GM12878 (cell line): ENCODE measurements around the gene ZNF182. TPM values are rescaled to one million over a fixed set of nuclear protein-coding genes. Genes with fewer than 3 reads are reported as not detected.

Source experiments
- ATAC-seq: fragments of 200-7000 bp; cut with Tn5 transposase; 3 replicates; pipeline ENCODE4 v1.9.1; 2020; ENCODE audit warnings: mild to moderate bottlenecking, moderate library complexity
- BruUV-seq: library from RNA; stranded (reverse); fragments of 400-500 nt; replicated peaks from 2 replicates; lab custom pipeline; 2021; lab: Mats Ljungman, UMichigan
- CTCF ChIA-PET: fragments of 300-600 bp; sonication (Branson Sonifier 250); formaldehyde crosslinking; extraction: SDS; loops from one replicate; lab custom pipeline; 2021; ENCODE audit warnings: inconsistent platforms; lab: Yijun Ruan, JAX
- POLR2A ChIA-PET: fragments of 350-600 bp; formaldehyde crosslinking; extraction: SDS; loops from one replicate; lab custom pipeline; 2021; ENCODE audit warnings: inconsistent platforms; lab: Charles Lee
- RAD21 ChIA-PET: fragments of 300-600 bp; sonication (Branson Sonifier 250); formaldehyde crosslinking; loops from one replicate; lab custom pipeline; 2023; ENCODE audit warnings: antibody characterized with exemption; ENCODE audit not compliant: unreplicated experiment; lab: Charles Lee
- SMC1A ChIA-PET: fragments of 300-600 bp; sonication (Branson Sonifier 250); formaldehyde crosslinking; loops from one replicate; lab custom pipeline; 2023; ENCODE audit not compliant: unreplicated experiment, uncharacterized antibody; lab: Charles Lee
- DNase-seq: peaks from one replicate; pipeline ENCODE4 v3.0.0-alpha.2; 2011; ENCODE audit warnings: low read depth, low spot score
- FAIRE-seq: peaks from 3 replicates; lab custom pipeline; 2011; peaks lifted over from hg19 to GRCh38; lab: Jason Lieb, UNC
- H2AFZ ChIP-seq: 2 replicates; pipeline ENCODE4 v1.6.0; 2011; ENCODE audit warnings: low read depth, low read length, control low read depth; ENCODE audit not compliant: control insufficient read depth
- H3K27ac ChIP-seq: 2 replicates; pipeline ENCODE4 v1.5.1; 2011; ENCODE audit warnings: control low read depth; ENCODE audit not compliant: control insufficient read depth, insufficient read depth
- H3K27me3 ChIP-seq, 2 experiments: replicated peaks in 1 of 2; 2 replicates each; pipeline versions ENCODE4 v1.6.0 to v1.6.1; 2011; ENCODE audit warnings: low read length in 1 of 2; ENCODE audit not compliant: control insufficient read depth in 2 of 2, insufficient read depth in 2 of 2
- H3K36me3 ChIP-seq, 2 experiments: 2 replicates each; pipeline ENCODE4 v1.5.1; 2011; ENCODE audit warnings: low read length in 1 of 2; ENCODE audit not compliant: control insufficient read depth in 2 of 2, insufficient read depth in 2 of 2
- H3K4me1 ChIP-seq: 2 replicates; pipeline ENCODE4 v1.6.1; 2011; ENCODE audit warnings: mild to moderate bottlenecking, low read length, moderate library complexity, mixed read lengths; ENCODE audit not compliant: control insufficient read depth, insufficient read depth
- H3K4me2 ChIP-seq: 2 replicates; pipeline ENCODE4 v1.6.0; 2011; ENCODE audit warnings: control low read depth; ENCODE audit not compliant: control insufficient read depth, insufficient read depth
- H3K4me3 ChIP-seq: fragments of 200-600 bp; sonication (generic); 2 replicates; pipeline ENCODE4 v1.5.1; 2016
- H3K79me2 ChIP-seq: 2 replicates; pipeline ENCODE4 v1.6.0; 2011; ENCODE audit warnings: low read length; ENCODE audit not compliant: control insufficient read depth, insufficient read depth
- H3K9ac ChIP-seq: 2 replicates; pipeline ENCODE4 v1.8.0; 2011; ENCODE audit warnings: low read length, control low read depth, mixed read lengths; ENCODE audit not compliant: control insufficient read depth, insufficient read depth
- H3K9me3 ChIP-seq: replicated peaks from 3 replicates; pipeline ENCODE4 v1.5.1; 2011; ENCODE audit warnings: mild to moderate bottlenecking, low read length; ENCODE audit not compliant: control insufficient read depth, insufficient read depth
- H4K20me1 ChIP-seq: 2 replicates; pipeline ENCODE4 v1.6.0; 2011; ENCODE audit not compliant: control insufficient read depth, insufficient read depth
- BHLHE40 ChIP-seq, 2 experiments: fragments of 450-650 bp in 1 of 2; IDR thresholded peaks; 2 replicates each; pipeline ENCODE4 v1.6.1; 2011 to 2017; ENCODE audit warnings: low read depth in 2 of 2, borderline replicate concordance in 1 of 2, improper control_type of control experiment in 1 of 2, low read length in 1 of 2, mild to moderate bottlenecking in 1 of 2
- CBFB ChIP-seq: IDR thresholded peaks from 2 replicates; pipeline ENCODE4 v1.6.1; 2016; ENCODE audit warnings: antibody characterized with exemption, low read depth
- CHD4 ChIP-seq: fragments of 200-600 bp; sonication (generic); IDR thresholded peaks from 2 replicates; pipeline ENCODE4 v1.6.1; 2016; ENCODE audit warnings: mild to moderate bottlenecking
- FOS ChIP-seq: IDR thresholded peaks from 3 replicates; pipeline ENCODE4 v1.6.1; 2011; ENCODE audit warnings: borderline replicate concordance; ENCODE audit not compliant: insufficient read length; ENCODE audit errors: extremely low read depth
- KDM1A ChIP-seq: fragments of 200-600 bp; sonication (generic); IDR thresholded peaks from 2 replicates; pipeline ENCODE4 v1.6.1; 2016; ENCODE audit warnings: borderline replicate concordance
- MLLT1 ChIP-seq: fragments of 450-650 bp; IDR thresholded peaks from 2 replicates; pipeline ENCODE4 v1.6.1; 2016; ENCODE audit warnings: mild to moderate bottlenecking
- NR2C2 ChIP-seq: IDR thresholded peaks from 2 replicates; pipeline ENCODE4 v1.6.1; 2011; ENCODE audit warnings: borderline replicate concordance, low read depth; ENCODE audit not compliant: control insufficient read depth, insufficient read length
- SMAD1 ChIP-seq: fragments of 450-650 bp; IDR thresholded peaks from 2 replicates; pipeline ENCODE4 v1.6.1; 2018; ENCODE audit warnings: mild to moderate bottlenecking, low read depth; ENCODE audit not compliant: partially characterized antibody
- SMARCA5 ChIP-seq: fragments of 450-650 bp; IDR thresholded peaks from 2 replicates; pipeline ENCODE4 v1.6.1; 2017; ENCODE audit warnings: mild to moderate bottlenecking
- SRF ChIP-seq, 2 experiments: IDR thresholded peaks; 2 replicates each; pipeline ENCODE4 v1.6.1; 2011; ENCODE audit warnings: low read depth in 2 of 2, low read length in 2 of 2, mild to moderate bottlenecking in 1 of 2, moderate library complexity in 1 of 2
- STAT1 ChIP-seq: fragments of 450-650 bp; conservative IDR thresholded peaks from 2 replicates; pipeline ENCODE4 v1.6.1; 2014; ENCODE audit warnings: antibody characterized with exemption, mild to moderate bottlenecking
- YY1 ChIP-seq: IDR thresholded peaks from 2 replicates; pipeline ENCODE4 v1.6.1; 2011; ENCODE audit warnings: low read depth, mild to moderate bottlenecking, low read length
- ZBTB33 ChIP-seq: fragments of 450-650 bp; IDR thresholded peaks from 2 replicates; pipeline ENCODE4 v1.6.1; 2017; ENCODE audit warnings: mild to moderate bottlenecking
- ZNF384 ChIP-seq: IDR thresholded peaks from 2 replicates; pipeline ENCODE4 v1.6.1; 2012; ENCODE audit warnings: low read depth, mild to moderate bottlenecking, low read length, improper control_type of control experiment, borderline replicate concordance
- ZSCAN29 ChIP-seq: fragments of 450-650 bp; IDR thresholded peaks from 2 replicates; pipeline ENCODE4 v1.6.1; 2017; ENCODE audit warnings: mild to moderate bottlenecking, moderate library complexity
- ZZZ3 ChIP-seq: IDR thresholded peaks from 2 replicates; pipeline ENCODE4 v1.6.1; 2011; ENCODE audit warnings: low read depth; ENCODE audit not compliant: control insufficient read depth, insufficient read length
- WGBS: methylation state at CpG from one replicate; pipeline ENCODE4 v1.1.6; 2016; ENCODE audit warnings: low lambda C conversion rate; ENCODE audit not compliant: insufficient replicate concordance, insufficient coverage; ENCODE audit errors: missing lambda C conversion rate; 5-methylcytosine and 5-hydroxymethylcytosine counted together
- in situ Hi-C: fragments of 300-500 bp; cut with MboI; formaldehyde crosslinking; loops from 9 replicates; pipeline ENCODE4 v1.14.3; 2018; ENCODE audit warnings: mixed read lengths
- intact Hi-C: fragments of 100-400 bp; cut with micrococcal nuclease; formaldehyde crosslinking; loops from one replicate; pipeline ENCODE4 v1.14.2; 2022; ENCODE audit not compliant: unreplicated experiment
- polyA plus RNA-seq, 11 experiments: library from polyadenylated mRNA; depleted of rRNA in 4 of 11; unstranded in 6 of 11; stranded (reverse) in 5 of 11; fragments of >200 nt; fragmentation: Nextera tagmentation in 4 of 11; fragmentation: Illumina TruSeq in 1 of 11; extraction: Ambion mirVana in 4 of 11; extraction: Trizol in 1 of 11; gene quantifications; 1 replicate in 1 of 11; 2 replicates in 10 of 11; pipeline versions ENCODE4 v1.2.1 to v1.2.3, GENCODE V29; 2011 to 2016; ENCODE audit warnings: inconsistent platforms in 2 of 11, missing spikeins in 2 of 11, low read depth in 1 of 11
- total RNA-seq, 4 experiments: library from RNA; depleted of rRNA in 3 of 4; stranded (reverse); fragments of >200 nt in 3 of 4; fragmentation: Illumina TruSeq in 1 of 4; extraction: Trizol in 1 of 4; gene quantifications; 2 replicates each; pipeline versions ENCODE4 v1.2.1 to v1.2.3, GENCODE V29; 2013 to 2021
- TF ChIP-seq, protein P1 (sequence below): IDR thresholded peaks from 2 replicates; pipeline ENCODE4 v1.6.1; 2012; ENCODE audit warnings: low read depth, low read length, improper control_type of control experiment
- TF ChIP-seq, protein P2 (sequence below): fragments of 450-650 bp; formaldehyde crosslinking; IDR thresholded peaks from 2 replicates; pipeline ENCODE4 v1.5.0; 2022; ENCODE audit warnings: mild to moderate bottlenecking, missing genetic modification characterization

ZNF182 gene
- total and polyA plus RNA-seq, 10 of the 15 experiments (the other 5 are each of a cell fraction or from before 2014, with no cell fraction given): 0.85 to 7.0 (median 5.3) TPM

GRCh38 chrX:47992669-47993068 lies 11.1 kb downstream of the ZNF182 start:
- H3K9me3 ChIP-seq: peaks cover 21% of the 10 kb centered on the region
- in situ Hi-C loops: no loop called here
- no peak overlapping the region for H2AFZ ChIP-seq
- H3K27me3 ChIP-seq: no peaks in the 10 kb centered on the region
- H3K4me3 ChIP-seq: no peak overlapping the region
- H4K20me1 ChIP-seq: no peaks in the 10 kb centered on the region
- no peak for DNase-seq
- H3K9ac ChIP-seq: no peak overlapping the region
- intact Hi-C loops: no loop called here
- H3K4me1 ChIP-seq: no peaks in the 10 kb centered on the region
- SMC1A ChIA-PET: no interaction called here
- no TSS peak for BruUV-seq
- ATAC-seq: no peak
- WGBS: 71% methylated on average over 2 of the region's 2 CpGs
- no peak overlapping the region for H3K4me2 ChIP-seq
- no peak for TF ChIP-seq MLLT1
- no peak for TF ChIP-seq NR2C2
- TF ChIP-seq ZZZ3: no peak
- no peak for TF ChIP-seq ZSCAN29
- TF ChIP-seq CHD4: no peak
- TF ChIP-seq ZBTB33: no peak
- no peak for TF ChIP-seq SMARCA5
- TF ChIP-seq, protein P1, sequence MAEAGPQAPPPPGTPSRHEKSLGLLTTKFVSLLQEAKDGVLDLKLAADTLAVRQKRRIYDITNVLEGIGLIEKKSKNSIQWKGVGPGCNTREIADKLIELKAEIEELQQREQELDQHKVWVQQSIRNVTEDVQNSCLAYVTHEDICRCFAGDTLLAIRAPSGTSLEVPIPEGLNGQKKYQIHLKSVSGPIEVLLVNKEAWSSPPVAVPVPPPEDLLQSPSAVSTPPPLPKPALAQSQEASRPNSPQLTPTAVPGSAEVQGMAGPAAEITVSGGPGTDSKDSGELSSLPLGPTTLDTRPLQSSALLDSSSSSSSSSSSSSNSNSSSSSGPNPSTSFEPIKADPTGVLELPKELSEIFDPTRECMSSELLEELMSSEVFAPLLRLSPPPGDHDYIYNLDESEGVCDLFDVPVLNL: no peak
- TF ChIP-seq, protein P2, sequence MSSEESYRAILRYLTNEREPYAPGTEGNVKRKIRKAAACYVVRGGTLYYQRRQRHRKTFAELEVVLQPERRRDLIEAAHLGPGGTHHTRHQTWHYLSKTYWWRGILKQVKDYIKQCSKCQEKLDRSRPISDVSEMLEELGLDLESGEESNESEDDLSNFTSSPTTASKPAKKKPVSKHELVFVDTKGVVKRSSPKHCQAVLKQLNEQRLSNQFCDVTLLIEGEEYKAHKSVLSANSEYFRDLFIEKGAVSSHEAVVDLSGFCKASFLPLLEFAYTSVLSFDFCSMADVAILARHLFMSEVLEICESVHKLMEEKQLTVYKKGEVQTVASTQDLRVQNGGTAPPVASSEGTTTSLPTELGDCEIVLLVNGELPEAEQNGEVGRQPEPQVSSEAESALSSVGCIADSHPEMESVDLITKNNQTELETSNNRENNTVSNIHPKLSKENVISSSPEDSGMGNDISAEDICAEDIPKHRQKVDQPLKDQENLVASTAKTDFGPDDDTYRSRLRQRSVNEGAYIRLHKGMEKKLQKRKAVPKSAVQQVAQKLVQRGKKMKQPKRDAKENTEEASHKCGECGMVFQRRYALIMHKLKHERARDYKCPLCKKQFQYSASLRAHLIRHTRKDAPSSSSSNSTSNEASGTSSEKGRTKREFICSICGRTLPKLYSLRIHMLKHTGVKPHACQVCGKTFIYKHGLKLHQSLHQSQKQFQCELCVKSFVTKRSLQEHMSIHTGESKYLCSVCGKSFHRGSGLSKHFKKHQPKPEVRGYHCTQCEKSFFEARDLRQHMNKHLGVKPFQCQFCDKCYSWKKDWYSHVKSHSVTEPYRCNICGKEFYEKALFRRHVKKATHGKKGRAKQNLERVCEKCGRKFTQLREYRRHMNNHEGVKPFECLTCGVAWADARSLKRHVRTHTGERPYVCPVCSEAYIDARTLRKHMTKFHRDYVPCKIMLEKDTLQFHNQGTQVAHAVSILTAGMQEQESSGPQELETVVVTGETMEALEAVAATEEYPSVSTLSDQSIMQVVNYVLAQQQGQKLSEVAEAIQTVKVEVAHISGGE (CRISPR knock-in tag): no peak
- TF ChIP-seq SMAD1: no peak
- TF ChIP-seq ZNF384: no peak
- TF ChIP-seq SRF (IDR thresholded peaks at IDR 0.05; ENCODE audit: low read depth in 2 of 2, low read length in 2 of 2): no peak
- TF ChIP-seq CBFB: no peak
- no peak for TF ChIP-seq BHLHE40 (IDR thresholded peaks at IDR 0.05; ENCODE audit: borderline replicate concordance in 1 of 2, low read depth in 2 of 2, low read length in 1 of 2)
- TF ChIP-seq YY1: no peak
- no peak for TF ChIP-seq KDM1A
- TF ChIP-seq FOS: no peak
- no peak for TF ChIP-seq STAT1
- POLR2A ChIA-PET: no interaction called here
- RAD21 ChIA-PET: no interaction called here
- peaks cover 2 to 13% of the 10 kb centered on the region in 2 experiments; a peak in 2 of 4 replicates for H3K36me3 ChIP-seq
- no peak for FAIRE-seq
- CTCF ChIA-PET: no interaction called here
- H3K27ac ChIP-seq: no peak overlapping the region
- no peaks in the 10 kb centered on the region for H3K79me2 ChIP-seq
